K562 (cell line): ENCODE measurements around the gene BEST2. TPM values are rescaled to one million over a fixed set of nuclear protein-coding genes. Genes with fewer than 3 reads are reported as not detected.

Experiments used
- C11orf30 ChIP-seq: fragments of 450-650 bp; IDR thresholded peaks from 2 replicates; pipeline ENCODE4 v1.6.1; 2016; ENCODE audit warnings: low read depth, mild to moderate bottlenecking
- DACH1 ChIP-seq: fragments of 450-650 bp; IDR thresholded peaks from 2 replicates; pipeline ENCODE4 v1.6.1; 2018; ENCODE audit not compliant: partially characterized antibody
- E4F1 ChIP-seq: fragments of 250-450 bp; sonication (Bioruptor Pico); IDR thresholded peaks from 2 replicates; pipeline ENCODE4 v1.5.0; 2021; ENCODE audit warnings: mild to moderate bottlenecking, borderline replicate concordance
- ESRRB ChIP-seq: fragments of 250-450 bp; sonication (Bioruptor Pico); IDR thresholded peaks from 2 replicates; pipeline ENCODE4 v1.5.0; 2020; ENCODE audit warnings: mild to moderate bottlenecking, moderate library complexity, borderline replicate concordance
- NR1H2 ChIP-seq: sonication (generic); formaldehyde crosslinking; IDR thresholded peaks from 2 replicates; pipeline ENCODE4 v1.4.0; 2020; ENCODE audit warnings: mild to moderate bottlenecking, missing genetic modification reagents
- POLR3G ChIP-seq: IDR thresholded peaks from 2 replicates; pipeline ENCODE4 v1.6.1; 2011; ENCODE audit not compliant: insufficient read length, insufficient replicate concordance; ENCODE audit errors: extremely low read depth
- REST ChIP-seq, 2 experiments: fragments of 450-650 bp; formaldehyde crosslinking in 1 of 2; IDR thresholded peaks; 2 replicates each; pipeline versions ENCODE4 v1.4.0 to v1.6.1; 2014 to 2020; ENCODE audit warnings: mild to moderate bottlenecking in 2 of 2, borderline replicate concordance in 1 of 2, low read depth in 1 of 2
- SUPT5H ChIP-seq: fragments of 450-650 bp; IDR thresholded peaks from 2 replicates; pipeline ENCODE4 v1.6.1; 2016
- WHSC1 ChIP-seq: IDR thresholded peaks from one replicate; pipeline ENCODE4 v1.6.1; 2012; ENCODE audit warnings: low read length, control low read depth, inconsistent platforms
- ZBTB34 ChIP-seq: fragments of 250-450 bp; sonication (Bioruptor Pico); IDR thresholded peaks from 2 replicates; pipeline ENCODE4 v1.8.0; 2021; ENCODE audit warnings: mild to moderate bottlenecking, moderate library complexity
- ZNF589 ChIP-seq: fragments of 200-800 bp; sonication (Bioruptor generic); IDR thresholded peaks from 2 replicates; pipeline ENCODE4 v1.6.1; 2016; ENCODE audit warnings: low read depth, missing genetic modification characterization, missing compliant biosample characterization
- ZNF655 ChIP-seq: fragments of 250-450 bp; sonication (Bioruptor Pico); IDR thresholded peaks from 2 replicates; pipeline ENCODE4 v1.5.0; 2021
- ZNF707 ChIP-seq: fragments of 250-450 bp; sonication (Bioruptor Pico); conservative IDR thresholded peaks from 2 replicates; pipeline ENCODE4 v1.8.0; 2022; ENCODE audit warnings: inconsistent platforms, mild to moderate bottlenecking, moderate library complexity
- polyA plus RNA-seq, 8 experiments: library from polyadenylated mRNA; depleted of rRNA in 4 of 8; stranded (reverse) in 5 of 8; unstranded in 3 of 8; fragments of >200 nt; fragmentation: Nextera tagmentation in 2 of 8; fragmentation: Illumina TruSeq in 1 of 8; extraction: Ambion mirVana in 2 of 8; extraction: Trizol in 1 of 8; gene quantifications; 2 replicates each; pipeline versions ENCODE4 v1.2.1 to v1.2.3, GENCODE V29; 2011 to 2014; ENCODE audit warnings: inconsistent platforms in 1 of 8, missing spikeins in 1 of 8
- total RNA-seq, 7 experiments: library from RNA; depleted of rRNA in 6 of 7; stranded (reverse); fragments of >200 nt in 6 of 7; fragmentation: Illumina TruSeq in 2 of 7; extraction: Trizol in 2 of 7; gene quantifications; 2 replicates each; pipeline versions ENCODE4 v1.2.1 to v1.2.3, GENCODE V29; 2011 to 2021; ENCODE audit warnings: low replicate concordance in 1 of 7

Gene BEST2
- total and polyA plus RNA-seq, 9 of the 15 experiments (the other 6 are each of a cell fraction or from before 2014, with no cell fraction given) = not detected

- no peak for TF ChIP-seq REST (IDR thresholded peaks at IDR 0.05; ENCODE audit: borderline replicate concordance)
- no peak for TF ChIP-seq REST (CRISPR knock-in tag; IDR thresholded peaks at IDR 0.05; ENCODE audit: low read depth)
- no peak for TF ChIP-seq ESRRB (CRISPR knock-in tag)
- no peak for TF ChIP-seq ZNF707 (CRISPR knock-in tag)
- no peak for TF ChIP-seq ZNF655 (CRISPR knock-in tag)
- TF ChIP-seq NR1H2 (CRISPR knock-in tag) = 0 out of 2 replicates have a peak, but pooled peaks have one; percentile 66
- no peak for TF ChIP-seq E4F1 (CRISPR knock-in tag)
- peak; percentile 90 for TF ChIP-seq SUPT5H
- TF ChIP-seq ZBTB34 = no peak
- no peak for TF ChIP-seq POLR3G
- no peak for TF ChIP-seq WHSC1
- peak; percentile 82 for TF ChIP-seq C11orf30
- peak; percentile 12; the same call in 1 of the 2 replicates for TF ChIP-seq ZNF589
- TF ChIP-seq DACH1 = no peak
These were observed 54.9 kb downstream of the BEST2 start, which contains the start of gene RNASEH2A (continued) for GRCh38 chr19:12806242-12807081.
